GM19395 (cell line): Measurements from ENCODE around the gene LDLR.
"Not testable (repeated sequence)": the region's sequence is repeated elsewhere in the genome, so short reads cannot be mapped to it uniquely, and the experiment has no call there.

Experiments
- ATAC-seq: cut with Tn5 transposase; IDR thresholded peaks from one replicate; pipeline ENCODE4 v1.9.1; 2021; ENCODE audit warnings: mild to moderate bottlenecking, moderate library complexity; ENCODE audit not compliant: unreplicated experiment

Gene LDLR

GRCh38 chr19:11102944-11103343 is 13.7 kb downstream of the LDLR start:
- no peak for ATAC-seq

GRCh38 chr19:11103667-11104066 is 14.4 kb downstream of the LDLR start:
- not testable (repeated sequence) for ATAC-seq

GRCh38 chr19:11105014-11105636 is 15.9 kb downstream of the LDLR start:
- no peak for ATAC-seq

GRCh38 chr19:11106477-11106876 is 17.2 kb downstream of the LDLR start:
- ATAC-seq = no peak

GRCh38 chr19:11108746-11109145 is 19.5 kb downstream of the LDLR start:
- no peak for ATAC-seq

GRCh38 chr19:11111117-11111770 is 22.0 kb downstream of the LDLR start:
- no peak for ATAC-seq

GRCh38 chr19:11111771-11112144 is 22.5 kb downstream of the LDLR start:
- no peak for ATAC-seq

- no peak for ATAC-seq
Measured at GRCh38 chr19:11113140-11113708, 24.0 kb downstream of the LDLR start.

GRCh38 chr19:11115042-11115441 is 25.8 kb downstream of the LDLR start:
- ATAC-seq = no peak

GRCh38 chr19:11115895-11116446 is 26.7 kb downstream of the LDLR start:
- ATAC-seq = no peak

GRCh38 chr19:11116507-11116906 is 27.2 kb downstream of the LDLR start:
- no peak for ATAC-seq

GRCh38 chr19:11121963-11122362 is 32.7 kb downstream of the LDLR start:
- not testable (repeated sequence) for ATAC-seq

GRCh38 chr19:11123114-11123513 is 33.9 kb downstream of the LDLR start:
- no peak for ATAC-seq

GRCh38 chr19:11124157-11124556 is 34.9 kb downstream of the LDLR start:
- ATAC-seq = not testable (repeated sequence)

GRCh38 chr19:11125994-11126685 is 36.9 kb downstream of the LDLR start:
- ATAC-seq = no peak

GRCh38 chr19:11127905-11128304 is 38.6 kb downstream of the LDLR start:
- no peak for ATAC-seq

- no peak for ATAC-seq
Measured at GRCh38 chr19:11130824-11131455, 41.7 kb downstream of the LDLR start.

GRCh38 chr19:11131471-11131870 is 42.2 kb downstream of the LDLR start:
- no peak for ATAC-seq

- ATAC-seq = no peak
Measured at GRCh38 chr19:11136400-11137101, 47.3 kb downstream of the LDLR start.

GRCh38 chr19:11137542-11138384 is 48.5 kb downstream of the LDLR start:
- no peak for ATAC-seq
